ENCODE data around the gene IQCE. TPM values are rescaled to one million over a fixed set of nuclear protein-coding genes. Genes with fewer than 3 reads are reported as not detected.

The IQCE gene
- total and polyA plus RNA-seq, 9 donors = 4.4 to 19.2 (median 13.3) TPM

DNA sequence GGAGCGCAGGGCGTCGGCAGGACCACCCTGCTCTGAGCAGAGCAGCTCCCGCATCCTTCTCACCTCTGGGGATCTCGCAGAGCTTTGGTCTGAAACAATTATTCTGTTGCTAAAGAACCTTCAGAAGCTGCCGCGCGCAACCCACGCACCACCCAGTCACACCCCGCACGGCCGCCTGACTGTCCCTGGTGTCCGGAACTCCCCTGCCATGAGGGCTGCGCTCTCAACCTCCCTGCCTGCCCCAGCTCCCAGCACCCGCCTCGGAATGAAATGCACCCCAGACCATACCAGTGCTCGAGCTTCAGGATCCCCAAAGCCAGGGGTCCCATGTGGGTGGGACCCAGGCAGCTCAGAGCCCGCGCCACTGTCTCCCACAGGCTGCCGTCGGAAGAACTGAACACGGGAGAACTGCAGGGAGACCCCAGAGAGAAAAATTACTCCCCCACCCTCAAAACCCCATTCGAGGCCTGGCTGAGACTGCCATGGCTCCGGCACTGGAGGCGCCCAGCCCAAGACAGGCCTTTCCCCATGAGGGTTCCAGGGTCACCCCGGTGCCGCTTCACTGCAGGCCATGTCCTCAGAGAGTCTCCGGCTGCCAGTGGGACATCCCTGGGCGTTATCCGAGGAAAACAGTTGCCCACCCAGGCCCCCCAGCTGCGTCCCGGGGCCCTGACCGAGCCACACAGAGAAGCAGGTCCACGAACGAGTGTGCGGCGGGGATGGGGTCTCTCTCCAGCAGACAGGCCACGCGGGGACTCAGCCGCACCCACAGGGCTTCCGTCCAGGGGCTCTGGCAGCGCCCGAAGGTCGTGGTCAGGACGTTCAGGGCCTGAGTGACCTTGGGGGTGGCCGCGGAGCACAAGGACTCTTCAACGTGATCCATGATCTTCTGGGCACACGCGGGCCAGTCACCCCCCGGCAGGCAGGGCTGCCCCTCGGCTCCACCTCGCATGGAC lies 15.6 kb upstream of the IQCE start:
- Histone ChIP-seq H3K36me3 (no peaks in the 10 kb centered on the region), H3K27me3 (no peaks in the 10 kb centered on the region), H3K4me1 (ENCODE audit: insufficient read depth) (no peaks in the 10 kb centered on the region), H3K4me3 (no peak overlapping the region), H3K9me3 (no peaks in the 10 kb centered on the region), H3K27ac (no peak overlapping the region)
- intact Hi-C loops (cut with DNase I) = no loop called here
- DNase-seq = peak in 1 of 5 donors; percentile 16
- 84 to 91% (median 87%) methylated on average over 39 to 53 of the region's 53 CpGs for WGBS, 3 donors
- no peak for TF ChIP-seq EP300 (IDR thresholded peaks at IDR 0.05)

DNA sequence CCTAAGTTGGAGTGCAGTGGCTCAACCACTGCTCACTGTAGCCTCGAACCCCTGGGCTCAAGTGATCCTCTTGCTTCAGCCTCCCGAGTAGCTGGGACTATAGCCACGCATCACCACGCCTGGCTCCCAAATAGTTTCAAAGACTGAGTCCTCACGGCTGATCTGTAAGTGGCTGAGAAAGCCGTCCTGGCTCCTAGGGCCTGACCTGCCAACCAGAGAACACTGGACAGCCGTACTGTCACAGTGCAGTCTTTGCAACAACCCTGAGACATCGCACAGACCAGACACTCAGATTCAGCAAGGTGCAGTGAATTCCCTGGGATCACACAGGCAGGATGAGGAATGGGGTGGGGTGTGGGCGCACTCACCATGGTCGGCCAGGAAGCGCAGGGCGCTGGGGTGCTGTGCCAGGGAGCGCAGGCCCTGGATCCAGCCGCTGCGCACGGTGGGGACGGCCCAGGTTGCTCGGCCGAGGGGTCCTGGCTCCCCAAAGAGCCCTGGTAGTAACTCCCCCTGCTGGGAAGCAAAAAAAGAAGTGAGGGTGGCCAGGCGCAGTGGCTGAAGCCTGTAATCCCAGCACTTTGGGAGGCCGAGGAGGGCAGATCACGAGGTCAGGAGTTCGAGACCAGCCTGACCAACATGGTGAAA lies 14.1 kb upstream of the IQCE start:
- H3K4me1 ChIP-seq (ENCODE audit: insufficient read depth) = no peaks in the 10 kb centered on the region
- intact Hi-C loops (cut with DNase I) = no loop called here
- no peaks in the 10 kb centered on the region for H3K27me3 ChIP-seq
- no peaks in the 10 kb centered on the region for H3K9me3 ChIP-seq
- H3K27ac ChIP-seq = no peak overlapping the region
- no peak overlapping the region for H3K4me3 ChIP-seq
- DNase-seq = peak in 1 of 5 donors; percentile 9
- 91 to 93% (median 93%) methylated on average over 23 of the region's 23 CpGs for WGBS, 3 donors
- no peaks in the 10 kb centered on the region for H3K36me3 ChIP-seq
- TF ChIP-seq EP300 (IDR thresholded peaks at IDR 0.05) (no peak), POLR2A (IDR thresholded peaks at IDR 0.05) (no peak)
- TF ChIP-seq, protein P1, sequence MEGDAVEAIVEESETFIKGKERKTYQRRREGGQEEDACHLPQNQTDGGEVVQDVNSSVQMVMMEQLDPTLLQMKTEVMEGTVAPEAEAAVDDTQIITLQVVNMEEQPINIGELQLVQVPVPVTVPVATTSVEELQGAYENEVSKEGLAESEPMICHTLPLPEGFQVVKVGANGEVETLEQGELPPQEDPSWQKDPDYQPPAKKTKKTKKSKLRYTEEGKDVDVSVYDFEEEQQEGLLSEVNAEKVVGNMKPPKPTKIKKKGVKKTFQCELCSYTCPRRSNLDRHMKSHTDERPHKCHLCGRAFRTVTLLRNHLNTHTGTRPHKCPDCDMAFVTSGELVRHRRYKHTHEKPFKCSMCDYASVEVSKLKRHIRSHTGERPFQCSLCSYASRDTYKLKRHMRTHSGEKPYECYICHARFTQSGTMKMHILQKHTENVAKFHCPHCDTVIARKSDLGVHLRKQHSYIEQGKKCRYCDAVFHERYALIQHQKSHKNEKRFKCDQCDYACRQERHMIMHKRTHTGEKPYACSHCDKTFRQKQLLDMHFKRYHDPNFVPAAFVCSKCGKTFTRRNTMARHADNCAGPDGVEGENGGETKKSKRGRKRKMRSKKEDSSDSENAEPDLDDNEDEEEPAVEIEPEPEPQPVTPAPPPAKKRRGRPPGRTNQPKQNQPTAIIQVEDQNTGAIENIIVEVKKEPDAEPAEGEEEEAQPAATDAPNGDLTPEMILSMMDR (IDR thresholded peaks at IDR 0.05) = no peak

- intact Hi-C loops (cut with DNase I) = no loop called here
- peak in 2 of 5 donors; percentile 1 to 28 for DNase-seq
- H3K27me3 ChIP-seq = no peaks in the 10 kb centered on the region
- H3K4me3 ChIP-seq = no peak overlapping the region
- no peaks in the 10 kb centered on the region for H3K4me1 ChIP-seq (ENCODE audit: insufficient read depth)
- no peak for TF ChIP-seq POLR2A (IDR thresholded peaks at IDR 0.05)
- TF ChIP-seq, protein P1 (IDR thresholded peaks at IDR 0.05) = no peak
- TF ChIP-seq EP300 (IDR thresholded peaks at IDR 0.05) = no peak
- no peak overlapping the region for H3K27ac ChIP-seq
- no peaks in the 10 kb centered on the region for H3K9me3 ChIP-seq
- no peaks in the 10 kb centered on the region for H3K36me3 ChIP-seq
- 90 to 96% (median 91%) methylated on average over 20 of the region's 20 CpGs for WGBS, 3 donors
These were observed 12.9 kb upstream of the IQCE start for GRCh38 chr7:2545746-2546425.

DNA sequence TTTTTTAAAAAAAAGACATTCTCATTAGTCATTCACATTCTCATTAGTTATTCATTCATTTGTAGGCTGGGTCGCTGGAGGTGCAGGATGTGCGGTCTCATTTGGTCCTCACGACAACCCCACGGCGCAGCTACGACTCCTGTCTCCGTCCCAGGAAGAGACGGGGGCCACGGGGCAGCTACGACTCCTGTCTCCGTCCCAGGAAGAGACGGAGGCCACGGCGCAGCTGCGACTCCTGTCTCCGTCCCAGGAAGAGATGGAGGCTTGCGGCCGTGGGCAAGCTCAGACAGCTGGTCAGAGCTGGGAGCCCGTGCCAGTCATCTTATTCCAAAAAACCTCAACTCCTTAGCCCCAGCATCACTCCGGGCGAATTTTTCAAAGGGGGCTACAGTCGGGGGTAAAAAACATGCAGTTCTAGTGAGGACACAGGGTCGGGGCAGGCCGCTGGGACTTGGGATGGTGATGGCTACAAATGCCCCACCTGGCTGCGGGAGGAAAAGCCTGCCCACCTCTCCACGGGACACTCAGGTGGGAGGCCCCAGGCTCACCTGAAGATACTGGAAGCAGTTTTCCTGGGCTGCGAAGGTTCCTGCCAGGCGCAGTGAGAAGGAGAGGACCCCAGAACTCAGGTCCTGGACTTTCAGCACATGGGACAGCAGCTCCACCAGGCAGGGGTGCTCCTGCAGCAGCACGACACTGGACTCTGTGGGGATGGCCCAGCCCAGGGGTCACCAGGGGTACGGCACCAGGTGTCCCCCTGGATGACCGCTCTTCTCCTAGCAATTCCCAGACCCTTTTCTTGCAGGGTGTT lies 11.8 kb upstream of the IQCE start:
- Histone ChIP-seq H3K4me1 (ENCODE audit: insufficient read depth) (no peaks in the 10 kb centered on the region), H3K27me3 (no peaks in the 10 kb centered on the region), H3K4me3 (no peak overlapping the region), H3K9me3 (no peaks in the 10 kb centered on the region), H3K27ac (no peak overlapping the region), H3K36me3 (no peaks in the 10 kb centered on the region)
- intact Hi-C loops (cut with DNase I) = no loop called here
- no peak for TF ChIP-seq EP300 (IDR thresholded peaks at IDR 0.05)
- no peak for TF ChIP-seq POLR2A (IDR thresholded peaks at IDR 0.05)
- TF ChIP-seq, protein P1 (IDR thresholded peaks at IDR 0.05) = no peak
- peak in 1 of 5 donors; percentile 26 for DNase-seq
- WGBS, 3 donors = 83 to 94% (median 91%) methylated on average over 31 of the region's 31 CpGs

Data from ovary (tissue), 9 donors.